ENCODE measurements around the gene MAST1. TPM values are rescaled to one million over a fixed set of nuclear protein-coding genes. Genes with fewer than 3 reads are reported as not detected.
A peak's percentile ranks its signal among the peaks of the same experiment; 100 is the strongest.
"Not testable (repeated sequence)": the region's sequence is repeated elsewhere in the genome, so short reads cannot be mapped to it uniquely, and the experiment has no call there.

Gene MAST1
- total RNA-seq, 2 donors from 2014 or later = not detected

DNA sequence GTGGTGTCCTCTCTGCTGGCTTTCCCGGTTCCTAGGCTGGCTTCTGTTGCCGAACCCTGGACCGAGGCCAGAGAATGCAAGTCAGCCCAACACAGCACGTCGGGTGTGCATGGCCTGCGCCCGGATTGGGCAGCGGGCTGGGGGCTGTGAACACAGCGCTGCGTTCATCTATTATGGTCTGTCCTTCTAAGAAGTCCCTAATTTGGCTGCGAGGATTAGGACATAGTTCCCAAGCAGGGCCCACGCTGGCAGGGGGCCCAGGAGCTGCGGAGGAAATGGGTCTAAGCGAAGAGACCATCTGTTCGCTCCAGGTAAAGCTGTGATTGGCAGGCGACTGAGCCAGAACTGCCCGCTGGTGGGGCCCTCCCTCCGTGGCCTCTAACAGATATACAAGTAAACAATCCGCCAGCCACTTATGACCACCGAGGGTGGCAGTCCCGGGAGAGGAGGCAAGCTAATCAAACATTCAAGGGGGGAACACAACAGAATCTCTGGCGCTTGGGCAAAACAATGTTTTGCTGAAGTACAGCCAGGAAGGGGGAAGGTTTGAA lies 74.8 kb downstream of the MAST1 start:
- H3K4me3 ChIP-seq = peak overlapping the region; percentile 23
- H3K9me3 ChIP-seq = no peaks in the 10 kb centered on the region
- peaks cover 0 to 16% of the 10 kb centered on the region in 2 donors for H3K4me1 ChIP-seq (ENCODE audit: control insufficient read depth in 1 of 2, low read depth in 2 of 2)
- TF ChIP-seq, protein P1, sequence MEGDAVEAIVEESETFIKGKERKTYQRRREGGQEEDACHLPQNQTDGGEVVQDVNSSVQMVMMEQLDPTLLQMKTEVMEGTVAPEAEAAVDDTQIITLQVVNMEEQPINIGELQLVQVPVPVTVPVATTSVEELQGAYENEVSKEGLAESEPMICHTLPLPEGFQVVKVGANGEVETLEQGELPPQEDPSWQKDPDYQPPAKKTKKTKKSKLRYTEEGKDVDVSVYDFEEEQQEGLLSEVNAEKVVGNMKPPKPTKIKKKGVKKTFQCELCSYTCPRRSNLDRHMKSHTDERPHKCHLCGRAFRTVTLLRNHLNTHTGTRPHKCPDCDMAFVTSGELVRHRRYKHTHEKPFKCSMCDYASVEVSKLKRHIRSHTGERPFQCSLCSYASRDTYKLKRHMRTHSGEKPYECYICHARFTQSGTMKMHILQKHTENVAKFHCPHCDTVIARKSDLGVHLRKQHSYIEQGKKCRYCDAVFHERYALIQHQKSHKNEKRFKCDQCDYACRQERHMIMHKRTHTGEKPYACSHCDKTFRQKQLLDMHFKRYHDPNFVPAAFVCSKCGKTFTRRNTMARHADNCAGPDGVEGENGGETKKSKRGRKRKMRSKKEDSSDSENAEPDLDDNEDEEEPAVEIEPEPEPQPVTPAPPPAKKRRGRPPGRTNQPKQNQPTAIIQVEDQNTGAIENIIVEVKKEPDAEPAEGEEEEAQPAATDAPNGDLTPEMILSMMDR (IDR thresholded peaks at IDR 0.05) = no peak
- no peak for ATAC-seq (ENCODE audit: insufficient number of reproducible peaks, low FRiP score, low read depth)
- no peak for DNase-seq (ENCODE audit: low spot score)
- H3K27me3 ChIP-seq (replicated peaks; ENCODE audit: insufficient read depth) = no peaks in the 10 kb centered on the region
- no peaks in the 10 kb centered on the region for H3K36me3 ChIP-seq
- H3K27ac ChIP-seq = peak overlapping the region; percentile 38 to 62

DNA sequence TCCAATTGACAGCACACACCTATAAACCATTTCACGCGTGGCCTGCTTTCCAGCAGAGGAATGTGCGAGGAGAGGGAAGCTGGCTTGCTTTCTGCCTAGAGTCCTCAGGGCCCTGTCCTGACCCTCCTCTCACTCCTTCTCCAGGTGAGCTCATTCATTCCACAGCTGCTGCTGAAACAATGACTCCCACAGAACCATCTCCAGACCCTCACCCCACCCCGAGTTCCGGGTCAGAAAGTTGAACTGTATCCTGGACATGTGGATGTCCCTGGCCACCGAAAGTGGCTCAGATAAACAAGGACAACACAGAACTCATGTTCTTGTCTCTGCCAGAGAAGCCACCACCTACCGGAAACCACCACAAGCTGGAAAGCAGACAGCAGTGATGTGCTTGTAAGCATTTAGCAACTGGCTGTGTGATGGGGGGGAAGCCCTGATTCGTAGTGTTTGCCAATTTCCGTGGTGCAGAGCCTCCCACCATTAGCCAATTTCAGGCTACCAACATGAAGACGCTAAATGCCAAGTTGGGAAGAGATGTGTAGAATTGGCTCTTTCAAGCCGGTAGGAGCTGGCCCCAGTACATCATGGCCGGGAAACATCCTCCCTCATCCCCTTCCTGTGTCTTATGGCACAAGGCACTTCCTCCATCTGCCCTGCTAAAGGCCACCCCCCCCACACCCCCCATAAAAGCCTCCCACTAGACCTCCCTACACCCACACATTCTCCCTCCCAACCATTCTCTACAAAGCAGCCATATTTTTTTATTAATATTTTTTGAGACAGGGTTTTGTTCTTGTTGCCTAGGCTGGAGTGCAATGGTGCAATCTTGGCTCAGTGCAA lies 75.8 kb downstream of the MAST1 start:
- TF ChIP-seq, protein P1 (IDR thresholded peaks at IDR 0.05) = no peak
- Histone ChIP-seq H3K36me3 (no peaks in the 10 kb centered on the region), H3K9me3 (no peaks in the 10 kb centered on the region), H3K4me1 (ENCODE audit: control insufficient read depth in 1 of 2, low read depth in 2 of 2) (peaks cover 3 to 16% of the 10 kb centered on the region in 2 donors), H3K27ac (no peak overlapping the region), H3K4me3 (no peak overlapping the region), H3K27me3 (replicated peaks; ENCODE audit: insufficient read depth) (no peaks in the 10 kb centered on the region)
- DNase-seq (ENCODE audit: low spot score) = no peak
- no peak for ATAC-seq (ENCODE audit: insufficient number of reproducible peaks, low FRiP score, low read depth)

DNA sequence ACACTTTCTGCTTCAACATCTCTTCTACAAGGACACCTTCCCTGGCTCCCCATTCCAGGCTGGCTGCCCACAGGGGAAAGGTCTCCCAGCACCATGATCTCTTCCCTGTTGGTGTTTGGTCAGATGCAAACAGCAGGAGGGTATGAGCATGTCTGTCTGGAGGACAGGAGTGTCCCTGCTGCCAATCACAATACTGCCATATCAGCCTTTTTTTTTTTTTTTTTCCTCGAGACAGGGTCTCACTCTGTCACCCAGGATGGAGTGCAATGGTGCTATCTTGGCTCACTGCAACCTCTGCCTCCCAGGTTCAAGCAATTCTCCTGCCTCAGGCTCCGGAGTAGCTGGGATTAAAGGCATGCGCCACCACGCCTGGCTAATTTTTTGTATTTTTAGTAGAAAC lies 77.5 kb downstream of the MAST1 start:
- not testable (repeated sequence) for H3K27ac ChIP-seq; H3K36me3 ChIP-seq; H3K4me3 ChIP-seq; H3K27me3 ChIP-seq (replicated peaks; ENCODE audit: insufficient read depth); ATAC-seq (ENCODE audit: insufficient number of reproducible peaks, low FRiP score, low read depth); H3K9me3 ChIP-seq; DNase-seq (ENCODE audit: low spot score)
- H3K4me1 ChIP-seq (ENCODE audit: control insufficient read depth in 1 of 2, low read depth in 2 of 2) = peaks cover 3 to 21% of the 10 kb centered on the region in 2 donors

DNA sequence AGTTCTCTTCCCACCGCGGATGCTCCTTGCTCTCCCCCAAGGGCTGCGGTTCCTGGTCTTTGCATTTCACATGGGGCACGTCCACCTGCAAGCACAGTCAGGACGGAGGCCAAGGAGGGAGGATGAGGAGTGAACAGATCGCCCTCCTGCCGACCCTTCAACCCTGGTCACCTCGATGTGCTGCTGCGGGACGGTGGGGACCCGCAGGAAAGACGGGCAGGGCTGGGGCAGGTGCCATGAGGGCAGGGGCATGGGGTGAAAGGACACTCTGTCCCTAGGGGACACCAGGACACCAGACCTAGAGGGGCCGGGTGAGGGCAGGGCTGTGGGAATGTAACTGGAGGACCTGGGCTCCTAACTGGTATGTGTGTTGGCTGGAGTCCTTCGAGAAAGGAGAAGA lies 79.9 kb downstream of the MAST1 start:
- Histone ChIP-seq H3K27ac (no peak overlapping the region), H3K27me3 (replicated peaks; ENCODE audit: insufficient read depth) (no peaks in the 10 kb centered on the region), H3K36me3 (peaks cover 9% of the 10 kb centered on the region), H3K4me3 (no peak overlapping the region), H3K4me1 (ENCODE audit: control insufficient read depth in 1 of 2, low read depth in 2 of 2) (peaks cover 3 to 9% of the 10 kb centered on the region in 2 donors), H3K9me3 (no peaks in the 10 kb centered on the region)
- TF ChIP-seq, protein P1 (IDR thresholded peaks at IDR 0.05) = no peak
- no peak for DNase-seq (ENCODE audit: low spot score)
- no peak for ATAC-seq (ENCODE audit: insufficient number of reproducible peaks, low FRiP score, low read depth)

DNA sequence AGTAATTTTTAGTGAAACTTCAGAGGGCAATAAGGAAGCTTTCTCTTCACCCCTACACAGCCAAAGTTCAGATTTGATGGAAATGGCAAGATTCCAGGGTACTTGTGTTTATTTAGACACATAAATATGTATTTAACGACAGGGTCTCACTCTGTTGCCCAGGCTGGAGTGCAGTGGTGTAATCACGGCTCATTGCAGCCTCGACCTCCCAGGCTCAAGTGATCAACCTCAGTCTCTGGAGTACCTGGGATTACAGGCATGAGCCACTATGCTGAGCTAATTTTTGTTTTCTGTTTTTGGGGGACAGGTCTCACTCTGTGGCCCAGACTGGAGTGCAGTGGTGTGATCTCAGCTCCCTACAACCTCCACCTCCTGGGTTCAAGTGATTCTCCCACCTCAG lies 82.7 kb downstream of the MAST1 start:
- TF ChIP-seq, protein P1 (IDR thresholded peaks at IDR 0.05) = no peak
- H3K4me3 ChIP-seq = no peak overlapping the region
- H3K9me3 ChIP-seq = no peaks in the 10 kb centered on the region
- DNase-seq (ENCODE audit: low spot score) (no peak), ATAC-seq (ENCODE audit: insufficient number of reproducible peaks, low FRiP score, low read depth) (no peak)
- H3K4me1 ChIP-seq (ENCODE audit: control insufficient read depth in 1 of 2, low read depth in 2 of 2) = peaks cover 3 to 4% of the 10 kb centered on the region in 2 donors
- no peak overlapping the region for H3K27ac ChIP-seq
- H3K36me3 ChIP-seq = peaks cover 34% of the 10 kb centered on the region
- H3K27me3 ChIP-seq (replicated peaks; ENCODE audit: insufficient read depth) = no peaks in the 10 kb centered on the region
